ENCODE measurements around the gene ACSF2.
A peak's percentile ranks its signal among the peaks of the same experiment; 100 is the strongest.
"Not testable (repeated sequence)": the region's sequence is repeated elsewhere in the genome, so short reads cannot be mapped to it uniquely, and the experiment has no call there.

The ACSF2 gene

DNA sequence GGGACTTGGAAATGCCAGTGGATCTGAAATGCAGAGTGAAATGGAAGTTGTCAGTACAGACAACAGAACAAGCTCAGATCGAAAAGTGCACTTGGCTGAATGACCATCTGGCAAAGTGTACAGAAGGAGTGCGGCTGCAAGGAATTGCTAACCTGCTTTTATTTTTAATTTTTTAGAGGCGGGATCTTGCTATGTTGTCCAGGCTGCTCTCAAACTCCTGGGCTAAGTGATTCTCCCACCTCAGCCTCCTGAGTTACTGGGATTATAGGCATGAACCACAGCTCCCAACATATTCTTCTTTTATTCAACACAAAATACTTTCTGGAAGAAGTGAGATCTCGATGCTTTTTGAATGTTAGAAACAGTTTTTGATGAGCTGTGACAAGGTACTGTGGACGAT, 32.3 kb upstream of the ACSF2 start:
- no peaks in the 10 kb centered on the region for H3K27me3 ChIP-seq (ENCODE audit: control insufficient read depth, insufficient read depth, low read length)
- peaks cover 3% of the 10 kb centered on the region for H3K4me1 ChIP-seq (ENCODE audit: control insufficient read depth, insufficient read depth, low read length)
- H3K9me3 ChIP-seq (ENCODE audit: control insufficient read depth, insufficient read depth, low read length), result no peaks in the 10 kb centered on the region
- H3K36me3 ChIP-seq (ENCODE audit: control insufficient read depth, insufficient read depth, low read length), result peaks cover 52% of the 10 kb centered on the region
- no peak overlapping the region for H3K4me3 ChIP-seq (ENCODE audit: low read depth, low read length)
- H3K9ac ChIP-seq (ENCODE audit: low read depth, low read length), result no peak overlapping the region

DNA sequence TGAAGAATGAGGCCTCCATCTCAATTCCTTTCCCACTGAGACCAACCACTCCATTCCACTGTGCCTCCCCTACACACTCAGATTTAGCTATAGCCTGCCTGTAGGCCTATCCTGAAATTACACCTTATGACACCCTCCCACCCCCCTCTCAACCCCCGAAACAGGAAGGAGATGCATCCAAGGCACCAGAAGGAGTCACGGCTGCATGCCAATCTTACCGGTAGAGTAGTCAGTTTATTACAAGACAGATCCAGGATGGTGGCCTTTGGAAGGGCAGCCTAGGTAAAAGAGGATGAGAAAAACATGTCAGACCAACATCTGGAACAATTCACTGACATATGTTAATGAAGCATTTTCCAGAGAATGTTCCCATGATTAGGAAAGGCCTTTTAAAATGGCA, 31.3 kb upstream of the ACSF2 start:
- Histone ChIP-seq H3K4me1 (ENCODE audit: control insufficient read depth, insufficient read depth, low read length) (peaks cover 3% of the 10 kb centered on the region), H3K4me3 (ENCODE audit: low read depth, low read length) (no peak overlapping the region), H3K9ac (ENCODE audit: low read depth, low read length) (no peak overlapping the region), H3K36me3 (ENCODE audit: control insufficient read depth, insufficient read depth, low read length) (peaks cover 43% of the 10 kb centered on the region), H3K9me3 (ENCODE audit: control insufficient read depth, insufficient read depth, low read length) (no peaks in the 10 kb centered on the region), H3K27me3 (ENCODE audit: control insufficient read depth, insufficient read depth, low read length) (no peaks in the 10 kb centered on the region)

- no peaks in the 10 kb centered on the region for H3K9me3 ChIP-seq (ENCODE audit: control insufficient read depth, insufficient read depth, low read length)
- peaks cover 31% of the 10 kb centered on the region for H3K36me3 ChIP-seq (ENCODE audit: control insufficient read depth, insufficient read depth, low read length)
- H3K9ac ChIP-seq (ENCODE audit: low read depth, low read length), result peak overlapping the region; percentile 92
- H3K27me3 ChIP-seq (ENCODE audit: control insufficient read depth, insufficient read depth, low read length), result no peaks in the 10 kb centered on the region
- peaks cover 3% of the 10 kb centered on the region for H3K4me1 ChIP-seq (ENCODE audit: control insufficient read depth, insufficient read depth, low read length)
- peak overlapping the region; percentile 95 for H3K4me3 ChIP-seq (ENCODE audit: low read depth, low read length)
Observed at GRCh38 chr17:50396261-50397110, 29.5 kb upstream of the ACSF2 start.

- no peaks in the 10 kb centered on the region for H3K27me3 ChIP-seq (ENCODE audit: control insufficient read depth, insufficient read depth, low read length)
- H3K4me3 ChIP-seq (ENCODE audit: low read depth, low read length), result peak within 1 kb of the TSS; percentile 95
- peaks cover 23% of the 10 kb centered on the region for H3K36me3 ChIP-seq (ENCODE audit: control insufficient read depth, insufficient read depth, low read length)
- peak within 1 kb of the TSS; percentile 92 for H3K9ac ChIP-seq (ENCODE audit: low read depth, low read length)
- peaks cover 3% of the 10 kb centered on the region for H3K4me1 ChIP-seq (ENCODE audit: control insufficient read depth, insufficient read depth, low read length)
- no peaks in the 10 kb centered on the region for H3K9me3 ChIP-seq (ENCODE audit: control insufficient read depth, insufficient read depth, low read length)
Observed at GRCh38 chr17:50397111-50397918, 28.7 kb upstream of the ACSF2 start, which contains the start of gene LRRC59. TSS of gene LRRC59 (minus strand) at chr17:50397523. CDS start at chr17:50397317, 206 bp downstream.

GRCh38 chr17:50397919-50398285, 28.1 kb upstream of the ACSF2 start:
- Histone ChIP-seq H3K9ac (ENCODE audit: low read depth, low read length) (peak overlapping the region; percentile 0), H3K4me1 (ENCODE audit: control insufficient read depth, insufficient read depth, low read length) (peaks cover 3% of the 10 kb centered on the region), H3K36me3 (ENCODE audit: control insufficient read depth, insufficient read depth, low read length) (peaks cover 18% of the 10 kb centered on the region), H3K4me3 (ENCODE audit: low read depth, low read length) (peak overlapping the region; percentile 95), H3K27me3 (ENCODE audit: control insufficient read depth, insufficient read depth, low read length) (no peaks in the 10 kb centered on the region), H3K9me3 (ENCODE audit: control insufficient read depth, insufficient read depth, low read length) (no peaks in the 10 kb centered on the region)

GRCh38 chr17:50398672-50399071, 27.3 kb upstream of the ACSF2 start:
- H3K9me3 ChIP-seq (ENCODE audit: control insufficient read depth, insufficient read depth, low read length); H3K9ac ChIP-seq (ENCODE audit: low read depth, low read length); H3K4me1 ChIP-seq (ENCODE audit: control insufficient read depth, insufficient read depth, low read length); H3K27me3 ChIP-seq (ENCODE audit: control insufficient read depth, insufficient read depth, low read length); H3K4me3 ChIP-seq (ENCODE audit: low read depth, low read length): not testable (repeated sequence)
- H3K36me3 ChIP-seq (ENCODE audit: control insufficient read depth, insufficient read depth, low read length), result peaks cover 10% of the 10 kb centered on the region

- H3K4me1 ChIP-seq (ENCODE audit: control insufficient read depth, insufficient read depth, low read length); H3K9me3 ChIP-seq (ENCODE audit: control insufficient read depth, insufficient read depth, low read length); H3K36me3 ChIP-seq (ENCODE audit: control insufficient read depth, insufficient read depth, low read length); H3K27me3 ChIP-seq (ENCODE audit: control insufficient read depth, insufficient read depth, low read length); H3K9ac ChIP-seq (ENCODE audit: low read depth, low read length); H3K4me3 ChIP-seq (ENCODE audit: low read depth, low read length): not testable (repeated sequence)
Observed at GRCh38 chr17:50399591-50399990, 26.4 kb upstream of the ACSF2 start.

DNA sequence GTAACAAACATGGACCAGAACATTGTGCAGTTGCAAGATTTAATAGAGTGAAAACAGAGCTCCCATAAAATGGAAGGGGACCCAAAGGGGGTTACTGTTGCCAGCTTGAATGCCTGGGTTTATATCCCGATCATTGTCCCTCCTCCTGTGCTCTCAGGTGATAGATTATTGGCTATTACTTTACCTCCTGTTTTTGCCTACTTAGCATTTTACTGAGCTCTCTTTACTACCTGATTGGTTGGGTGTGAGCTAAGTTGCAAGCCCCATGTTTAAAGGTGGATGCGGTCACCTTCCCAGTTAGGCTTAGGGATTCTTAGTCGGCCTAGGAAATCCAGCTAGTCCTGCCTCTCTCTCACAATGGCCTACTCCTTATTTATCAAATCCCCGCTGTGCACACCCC, 20.7 kb upstream of the ACSF2 start:
- not testable (repeated sequence) for H3K4me3 ChIP-seq (ENCODE audit: low read depth, low read length); H3K9ac ChIP-seq (ENCODE audit: low read depth, low read length); H3K36me3 ChIP-seq (ENCODE audit: control insufficient read depth, insufficient read depth, low read length); H3K27me3 ChIP-seq (ENCODE audit: control insufficient read depth, insufficient read depth, low read length); H3K9me3 ChIP-seq (ENCODE audit: control insufficient read depth, insufficient read depth, low read length); H3K4me1 ChIP-seq (ENCODE audit: control insufficient read depth, insufficient read depth, low read length)

GRCh38 chr17:50406578-50406977, 19.4 kb upstream of the ACSF2 start:
- Histone ChIP-seq H3K9ac (ENCODE audit: low read depth, low read length) (no peak overlapping the region), H3K9me3 (ENCODE audit: control insufficient read depth, insufficient read depth, low read length) (no peaks in the 10 kb centered on the region), H3K27me3 (ENCODE audit: control insufficient read depth, insufficient read depth, low read length) (no peaks in the 10 kb centered on the region), H3K4me1 (ENCODE audit: control insufficient read depth, insufficient read depth, low read length) (peaks cover 2% of the 10 kb centered on the region), H3K36me3 (ENCODE audit: control insufficient read depth, insufficient read depth, low read length) (no peaks in the 10 kb centered on the region), H3K4me3 (ENCODE audit: low read depth, low read length) (no peak overlapping the region)

DNA sequence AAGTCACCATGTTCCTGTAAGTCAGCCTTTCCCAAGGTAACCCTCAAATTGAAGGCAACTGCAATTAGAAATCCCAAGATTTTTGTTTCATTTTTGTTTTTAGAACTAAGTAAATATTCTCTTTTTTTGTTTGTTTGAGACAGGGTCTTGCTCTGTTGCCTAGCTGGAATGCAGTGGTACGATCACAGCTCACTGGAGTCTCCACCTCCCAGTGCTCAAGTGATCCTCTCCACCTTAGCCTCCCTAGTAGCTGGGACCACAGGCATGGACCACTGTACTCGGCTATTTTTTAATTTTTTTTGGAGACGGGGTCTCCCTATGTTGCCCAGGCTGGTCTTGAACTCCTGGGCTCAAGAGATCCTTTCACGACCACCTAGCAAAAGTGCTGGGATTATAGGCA, 18.1 kb upstream of the ACSF2 start:
- no peaks in the 10 kb centered on the region for H3K9me3 ChIP-seq (ENCODE audit: control insufficient read depth, insufficient read depth, low read length)
- peaks cover 2% of the 10 kb centered on the region for H3K4me1 ChIP-seq (ENCODE audit: control insufficient read depth, insufficient read depth, low read length)
- H3K27me3 ChIP-seq (ENCODE audit: control insufficient read depth, insufficient read depth, low read length), result no peaks in the 10 kb centered on the region
- H3K36me3 ChIP-seq (ENCODE audit: control insufficient read depth, insufficient read depth, low read length), result no peaks in the 10 kb centered on the region
- H3K9ac ChIP-seq (ENCODE audit: low read depth, low read length), result no peak overlapping the region
- H3K4me3 ChIP-seq (ENCODE audit: low read depth, low read length), result no peak overlapping the region

DNA sequence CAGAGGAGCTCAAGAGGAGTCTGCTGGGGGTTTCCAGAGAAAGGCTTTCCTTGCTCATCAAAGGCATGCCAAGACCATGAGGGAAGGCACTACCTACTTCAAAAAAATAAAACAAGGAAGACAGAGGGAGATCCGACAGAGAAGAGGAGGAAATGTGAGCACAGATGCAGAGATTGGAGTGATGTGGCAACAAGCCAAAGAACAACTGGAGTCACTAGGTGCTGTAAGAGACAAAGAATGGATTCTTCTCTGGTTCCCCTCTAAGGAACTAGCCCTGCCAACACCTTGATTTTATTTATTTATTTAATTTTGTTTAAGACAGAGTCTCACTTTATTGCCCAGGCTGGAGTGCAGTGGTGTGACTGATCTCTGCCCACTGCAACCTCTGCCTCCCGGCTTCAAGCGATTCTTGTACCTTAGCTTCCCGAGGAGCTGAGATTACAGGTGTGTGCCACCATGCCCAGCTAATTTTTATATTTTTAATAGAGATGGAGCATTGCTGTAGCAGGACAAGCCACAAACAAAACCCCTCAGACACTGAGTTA, 13.8 kb upstream of the ACSF2 start:
- H3K9ac ChIP-seq (ENCODE audit: low read depth, low read length), result no peak overlapping the region
- H3K36me3 ChIP-seq (ENCODE audit: control insufficient read depth, insufficient read depth, low read length), result no peaks in the 10 kb centered on the region
- H3K9me3 ChIP-seq (ENCODE audit: control insufficient read depth, insufficient read depth, low read length), result no peaks in the 10 kb centered on the region
- H3K27me3 ChIP-seq (ENCODE audit: control insufficient read depth, insufficient read depth, low read length), result peaks cover 2% of the 10 kb centered on the region
- H3K4me1 ChIP-seq (ENCODE audit: control insufficient read depth, insufficient read depth, low read length), result no peaks in the 10 kb centered on the region
- no peak overlapping the region for H3K4me3 ChIP-seq (ENCODE audit: low read depth, low read length)
